Neural progenitor cell (in vitro differentiated cells): ENCODE measurements around the gene KCNAB1. TPM values are rescaled to one million over a fixed set of nuclear protein-coding genes. Genes with fewer than 3 reads are reported as not detected.

Experiments used
- DNase-seq: peaks from one replicate; pipeline ENCODE4 v3.0.0-alpha.2; 2016; ENCODE audit warnings: low spot score
- H2AFZ ChIP-seq: fragments of 200-600 bp; sonication (generic); replicated peaks from 2 replicates; pipeline ENCODE4 v1.6.1; 2016; ENCODE audit warnings: antibody characterized with exemption
- H3F3A ChIP-seq: fragments of 200-600 bp; sonication (generic); 2 replicates; pipeline ENCODE4 v1.6.1; 2016; ENCODE audit warnings: antibody characterized with exemption, low read depth
- H3K27ac ChIP-seq: fragments of 200-600 bp; sonication (generic); 2 replicates; pipeline ENCODE4 v1.5.1; 2016; ENCODE audit warnings: mild to moderate bottlenecking
- H3K27me3 ChIP-seq: fragments of 200-600 bp; sonication (generic); 2 replicates; pipeline ENCODE4 v1.6.1; 2016; ENCODE audit warnings: mild to moderate bottlenecking, moderate library complexity
- H3K36me3 ChIP-seq: fragments of 200-600 bp; sonication (generic); 2 replicates; pipeline ENCODE4 v1.5.1; 2016
- H3K4me1 ChIP-seq: fragments of 200-600 bp; sonication (generic); 2 replicates; pipeline ENCODE4 v1.6.1; 2016; ENCODE audit warnings: mixed run types
- H3K4me2 ChIP-seq: fragments of 200-600 bp; sonication (generic); 2 replicates; pipeline ENCODE4 v1.6.1; 2016
- H3K4me3 ChIP-seq: fragments of 200-600 bp; sonication (generic); 2 replicates; pipeline ENCODE4 v1.5.1; 2016
- H3K79me2 ChIP-seq: fragments of 200-600 bp; sonication (generic); 2 replicates; pipeline ENCODE4 v1.6.1; 2016; ENCODE audit warnings: low read depth
- H3K9ac ChIP-seq: fragments of 200-600 bp; sonication (generic); 2 replicates; pipeline ENCODE4 v1.6.1; 2016
- H3K9me3 ChIP-seq: fragments of 200-600 bp; sonication (generic); 2 replicates; pipeline ENCODE4 v1.5.1; 2016; ENCODE audit warnings: low read depth
- H4K20me1 ChIP-seq: fragments of 200-600 bp; sonication (generic); 2 replicates; pipeline ENCODE4 v1.6.1; 2016; ENCODE audit warnings: low read depth
- H3K27ac Mint-ChIP-seq: 3 replicates; pipeline ENCODE4 v1.8.0; 2021; ENCODE audit warnings: mixed read lengths
- H3K27me3 Mint-ChIP-seq: 2 replicates; pipeline ENCODE4 v1.8.0; 2022; ENCODE audit warnings: low read depth, mild to moderate bottlenecking, inconsistent platforms, moderate library complexity, mixed read lengths; ENCODE audit not compliant: insufficient read depth
- H3K36me3 Mint-ChIP-seq: 3 replicates; pipeline ENCODE4 v1.8.0; 2021; ENCODE audit warnings: mixed read lengths
- H3K4me1 Mint-ChIP-seq: 3 replicates; pipeline ENCODE4 v1.8.0; 2021; ENCODE audit warnings: mixed read lengths
- H3K4me3 Mint-ChIP-seq: 3 replicates; pipeline ENCODE4 v1.8.0; 2021; ENCODE audit warnings: mild to moderate bottlenecking, moderate library complexity, mixed read lengths
- H3K9me3 Mint-ChIP-seq: 3 replicates; pipeline ENCODE4 v1.8.0; 2020; ENCODE audit warnings: mixed read lengths
- EZH2 ChIP-seq: fragments of 200-600 bp; sonication (generic); IDR thresholded peaks from 2 replicates; pipeline ENCODE4 v1.6.1; 2017; ENCODE audit warnings: antibody characterized with exemption, mild to moderate bottlenecking, moderate library complexity
- EZH2phosphoT487 ChIP-seq: fragments of 200-600 bp; sonication (generic); IDR thresholded peaks from 2 replicates; pipeline ENCODE4 v1.6.1; 2017; ENCODE audit warnings: antibody characterized with exemption
- total RNA-seq: library from RNA; depleted of rRNA; stranded (reverse); fragments of >200 nt; gene quantifications from 2 replicates; pipeline ENCODE4 v1.2.3, GENCODE V29; 2015; ENCODE audit warnings: low replicate concordance
- TF ChIP-seq, protein P1 (sequence below): fragments of 200-600 bp; sonication (generic); IDR thresholded peaks from 2 replicates; pipeline ENCODE4 v1.5.1; 2017; ENCODE audit warnings: antibody characterized with exemption, mild to moderate bottlenecking

The KCNAB1 gene
- total RNA-seq, 1 donor from 2014 or later: 0.24 TPM

DNA sequence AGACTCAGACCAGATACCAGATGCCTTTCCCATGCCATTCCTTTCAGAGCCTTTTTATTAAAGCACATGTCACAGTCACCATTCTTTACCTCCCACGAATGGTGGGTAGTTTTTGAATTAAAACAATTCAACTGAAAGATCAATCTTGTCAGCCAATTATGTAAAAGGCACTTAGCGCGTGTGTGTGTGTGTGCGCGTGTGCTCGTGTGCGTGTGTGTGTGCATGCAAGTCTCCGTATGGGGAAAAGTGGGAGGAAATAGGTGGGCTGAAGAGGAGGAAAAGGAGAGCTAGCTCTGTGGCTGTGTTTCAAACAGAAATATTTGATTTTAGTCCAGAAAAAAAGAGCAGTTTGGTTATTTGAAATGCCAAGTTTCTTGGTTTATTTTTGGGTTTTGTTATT is 177.2 kb downstream of the KCNAB1 start:
- Histone ChIP-seq H2AFZ (no peak overlapping the region), H3K9ac (no peak overlapping the region), H3K79me2 (no peaks in the 10 kb centered on the region), H3K27ac (no peak overlapping the region), H3K9me3 (no peaks in the 10 kb centered on the region), H3K27me3 (peaks cover 29% of the 10 kb centered on the region), H3F3A (no peaks in the 10 kb centered on the region), H4K20me1 (no peaks in the 10 kb centered on the region), H3K4me1 (no peaks in the 10 kb centered on the region), H3K4me3 (no peak overlapping the region), H3K4me2 (no peak overlapping the region), H3K36me3 (no peaks in the 10 kb centered on the region)
- DNase-seq: no peak
- no peaks in the 10 kb centered on the region for H3K36me3 Mint-ChIP-seq
- TF ChIP-seq EZH2: no peak
- no peak for TF ChIP-seq EZH2phosphoT487
- TF ChIP-seq, protein P1, sequence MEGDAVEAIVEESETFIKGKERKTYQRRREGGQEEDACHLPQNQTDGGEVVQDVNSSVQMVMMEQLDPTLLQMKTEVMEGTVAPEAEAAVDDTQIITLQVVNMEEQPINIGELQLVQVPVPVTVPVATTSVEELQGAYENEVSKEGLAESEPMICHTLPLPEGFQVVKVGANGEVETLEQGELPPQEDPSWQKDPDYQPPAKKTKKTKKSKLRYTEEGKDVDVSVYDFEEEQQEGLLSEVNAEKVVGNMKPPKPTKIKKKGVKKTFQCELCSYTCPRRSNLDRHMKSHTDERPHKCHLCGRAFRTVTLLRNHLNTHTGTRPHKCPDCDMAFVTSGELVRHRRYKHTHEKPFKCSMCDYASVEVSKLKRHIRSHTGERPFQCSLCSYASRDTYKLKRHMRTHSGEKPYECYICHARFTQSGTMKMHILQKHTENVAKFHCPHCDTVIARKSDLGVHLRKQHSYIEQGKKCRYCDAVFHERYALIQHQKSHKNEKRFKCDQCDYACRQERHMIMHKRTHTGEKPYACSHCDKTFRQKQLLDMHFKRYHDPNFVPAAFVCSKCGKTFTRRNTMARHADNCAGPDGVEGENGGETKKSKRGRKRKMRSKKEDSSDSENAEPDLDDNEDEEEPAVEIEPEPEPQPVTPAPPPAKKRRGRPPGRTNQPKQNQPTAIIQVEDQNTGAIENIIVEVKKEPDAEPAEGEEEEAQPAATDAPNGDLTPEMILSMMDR: no peak
- no peaks in the 10 kb centered on the region for H3K4me1 Mint-ChIP-seq
- no peaks in the 10 kb centered on the region for H3K9me3 Mint-ChIP-seq
- peaks cover 2% of the 10 kb centered on the region for H3K27me3 Mint-ChIP-seq
- no peak overlapping the region for H3K4me3 Mint-ChIP-seq
- no peak overlapping the region for H3K27ac Mint-ChIP-seq

DNA sequence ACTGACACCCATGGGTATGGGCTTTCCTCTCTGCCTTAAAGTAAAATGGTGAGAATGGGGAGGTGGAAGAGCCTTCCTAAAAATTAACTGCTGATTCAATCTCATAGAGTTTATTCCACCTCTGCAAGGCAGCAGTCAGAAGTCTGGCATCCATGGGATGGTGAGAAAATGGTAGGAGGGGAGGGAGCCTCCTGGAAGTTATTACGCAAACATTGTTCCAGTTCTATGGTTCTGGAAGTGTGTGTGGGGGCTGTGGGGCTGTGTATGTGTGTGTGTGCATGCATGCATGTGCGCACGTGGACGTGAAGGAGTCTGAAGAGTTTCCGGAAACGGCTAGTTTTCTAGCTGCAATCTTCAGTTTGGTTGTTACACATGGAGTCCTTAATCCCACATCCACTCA is 177.6 kb downstream of the KCNAB1 start:
- Histone ChIP-seq H3K9ac (no peak overlapping the region), H3K79me2 (no peaks in the 10 kb centered on the region), H3K4me3 (no peak overlapping the region), H2AFZ (no peak overlapping the region), H3K36me3 (no peaks in the 10 kb centered on the region), H3K4me2 (no peak overlapping the region), H3K27ac (no peak overlapping the region), H3K27me3 (peaks cover 24% of the 10 kb centered on the region), H3F3A (no peaks in the 10 kb centered on the region), H4K20me1 (no peaks in the 10 kb centered on the region), H3K9me3 (no peaks in the 10 kb centered on the region), H3K4me1 (no peaks in the 10 kb centered on the region)
- Mint-ChIP-seq H3K9me3 (no peaks in the 10 kb centered on the region), H3K4me1 (no peaks in the 10 kb centered on the region), H3K27me3 (peaks cover 2% of the 10 kb centered on the region), H3K4me3 (no peak overlapping the region), H3K27ac (no peak overlapping the region), H3K36me3 (no peaks in the 10 kb centered on the region)
- no peak for DNase-seq
- TF ChIP-seq, protein P1: no peak
- TF ChIP-seq EZH2phosphoT487 (no peak), EZH2 (no peak)

DNA sequence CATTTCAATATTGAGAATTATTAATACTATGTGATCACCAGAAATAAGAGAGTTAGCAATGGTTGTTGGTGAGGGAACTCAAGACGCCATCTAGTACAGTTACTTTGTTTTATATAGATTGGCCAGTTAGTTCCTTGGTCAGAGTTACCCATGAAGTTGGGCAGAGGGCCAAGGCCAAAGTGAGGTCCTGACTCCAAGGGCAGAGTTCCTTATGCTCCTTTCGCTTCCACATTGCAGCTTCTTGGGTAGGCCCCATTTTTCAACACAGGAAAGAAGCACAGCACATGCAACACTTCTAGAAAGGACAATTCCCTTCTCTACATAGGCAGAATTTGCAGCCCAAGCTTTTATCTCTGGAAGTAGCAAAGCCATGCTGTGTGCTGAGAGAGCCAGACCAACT is 178.6 kb downstream of the KCNAB1 start:
- Histone ChIP-seq H3K27me3 (peaks cover 15% of the 10 kb centered on the region), H3K27ac (no peak overlapping the region), H3K4me2 (no peak overlapping the region), H4K20me1 (no peaks in the 10 kb centered on the region), H3K4me3 (no peak overlapping the region), H3K36me3 (no peaks in the 10 kb centered on the region), H2AFZ (no peak overlapping the region), H3K79me2 (no peaks in the 10 kb centered on the region), H3K9me3 (no peaks in the 10 kb centered on the region), H3K4me1 (no peaks in the 10 kb centered on the region), H3K9ac (no peak overlapping the region), H3F3A (no peaks in the 10 kb centered on the region)
- peaks cover 2% of the 10 kb centered on the region for H3K27me3 Mint-ChIP-seq
- TF ChIP-seq, protein P1: no peak
- TF ChIP-seq EZH2phosphoT487: no peak
- TF ChIP-seq EZH2: no peak
- no peaks in the 10 kb centered on the region for H3K9me3 Mint-ChIP-seq
- DNase-seq: no peak
- H3K4me1 Mint-ChIP-seq: no peaks in the 10 kb centered on the region
- no peak overlapping the region for H3K4me3 Mint-ChIP-seq
- no peaks in the 10 kb centered on the region for H3K36me3 Mint-ChIP-seq
- H3K27ac Mint-ChIP-seq: no peak overlapping the region
